Mesothelial cell of epicardium (in vitro differentiated cells): ENCODE measurements around the gene WRNIP1. TPM values are rescaled to one million over a fixed set of nuclear protein-coding genes. Genes with fewer than 3 reads are reported as not detected.

Experiments
- DNase-seq, 2 experiments: peaks; one replicate each; pipeline ENCODE4 v3.0.0; 2021; ENCODE audit warnings: low spot score in 2 of 2; ENCODE audit not compliant: unreplicated experiment in 2 of 2
- H3K27ac Mint-ChIP-seq: 2 replicates; pipeline ENCODE4 v1.8.0; 2021; ENCODE audit warnings: mixed read lengths
- H3K27me3 Mint-ChIP-seq: 2 replicates; pipeline ENCODE4 v1.8.0; 2021; ENCODE audit warnings: low read depth, mixed read lengths
- H3K36me3 Mint-ChIP-seq: 2 replicates; pipeline ENCODE4 v1.8.0; 2021; ENCODE audit warnings: mixed read lengths
- H3K4me1 Mint-ChIP-seq: 2 replicates; pipeline ENCODE4 v1.8.0; 2021; ENCODE audit warnings: mixed read lengths
- H3K4me3 Mint-ChIP-seq: 2 replicates; pipeline ENCODE4 v1.8.0; 2021; ENCODE audit warnings: mild to moderate bottlenecking, moderate library complexity, mixed read lengths
- H3K9me3 Mint-ChIP-seq: 2 replicates; pipeline ENCODE4 v1.8.0; 2021; ENCODE audit warnings: mixed read lengths
- CTCF ChIP-seq: fragments of 200-600 bp; sonication (generic); IDR thresholded peaks from one replicate; pipeline ENCODE4 v1.5.0; 2021; ENCODE audit warnings: antibody characterized with exemption; ENCODE audit not compliant: unreplicated experiment
- total RNA-seq: library from RNA; stranded (reverse); gene quantifications from 3 replicates; pipeline ENCODE4 v1.2.1, GENCODE V29; 2021

Gene WRNIP1
- total RNA-seq, 1 donor from 2014 or later = 41.3 TPM

DNA sequence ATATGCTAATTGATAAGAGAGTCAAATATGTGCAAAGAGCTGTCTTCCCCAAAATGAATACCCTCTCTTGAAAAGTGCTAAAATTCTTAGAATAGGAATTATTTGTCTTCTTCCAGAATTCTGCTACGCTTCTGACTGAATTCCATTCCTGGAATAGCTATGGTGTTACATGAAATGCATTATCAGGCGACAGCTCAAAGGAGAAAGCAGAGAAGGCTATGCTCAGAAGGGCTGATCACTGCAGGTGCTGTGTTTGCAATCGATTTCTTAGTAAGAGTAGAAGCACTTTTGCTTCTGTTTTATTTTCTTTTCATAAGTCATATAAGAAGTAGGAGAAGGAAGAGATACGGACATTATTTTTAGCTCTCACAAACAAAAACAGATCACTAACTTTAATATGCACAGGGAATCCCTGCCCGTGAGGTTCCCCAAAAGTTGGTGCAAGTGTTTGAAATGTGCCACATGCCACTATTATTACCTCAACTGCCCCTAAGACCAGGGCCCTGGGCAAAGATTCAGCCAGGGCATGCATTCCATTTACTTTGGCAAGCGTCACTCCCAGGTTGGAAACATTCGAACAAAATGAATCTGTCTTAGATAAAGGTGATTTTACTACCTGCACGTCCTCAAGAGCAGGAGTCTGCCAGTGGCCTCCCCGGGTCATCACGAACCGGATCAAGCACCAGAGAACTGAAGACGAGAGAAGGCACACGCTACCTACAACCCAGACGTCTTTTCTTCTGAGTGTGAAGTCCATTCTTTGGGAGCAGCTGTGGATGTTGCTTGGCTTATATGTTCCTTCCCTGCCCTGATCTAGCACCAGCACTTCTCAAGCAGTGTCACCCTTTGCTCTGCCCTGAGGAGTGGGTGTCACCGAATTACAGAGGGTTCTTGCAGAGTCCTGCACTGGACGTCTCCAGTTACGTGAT, 21.6 kb upstream of the WRNIP1 start:
- Mint-ChIP-seq H3K4me1 (peaks cover 41% of the 10 kb centered on the region), H3K27ac (peak overlapping the region; percentile 35), H3K36me3 (no peaks in the 10 kb centered on the region), H3K9me3 (no peaks in the 10 kb centered on the region), H3K27me3 (no peaks in the 10 kb centered on the region), H3K4me3 (no peak overlapping the region)
- no peak for TF ChIP-seq CTCF
- DNase-seq = no peak

GRCh38 chr6:2744209-2744771, 20.9 kb upstream of the WRNIP1 start:
- Mint-ChIP-seq H3K27ac (no peak overlapping the region), H3K4me1 (peaks cover 46% of the 10 kb centered on the region)
- no peak for TF ChIP-seq CTCF

DNA sequence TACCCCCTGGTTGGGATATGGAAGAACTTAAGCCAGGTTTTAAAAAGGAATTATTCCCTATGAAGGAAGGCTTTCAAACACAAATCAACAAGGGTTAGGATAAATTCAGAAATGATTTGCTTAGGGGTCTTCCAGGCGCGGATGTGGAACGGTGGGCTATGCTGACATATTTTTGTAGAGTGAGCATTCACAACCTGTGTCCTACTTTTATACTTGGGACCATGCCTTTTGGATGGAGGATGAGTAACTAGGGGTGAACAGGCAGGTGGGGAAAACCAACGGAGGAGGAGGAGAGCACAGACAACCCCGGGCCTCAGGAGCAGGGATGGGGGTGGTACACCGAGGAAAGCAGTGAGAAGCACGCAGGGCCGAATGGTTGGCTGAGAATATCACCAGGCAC, 20.4 kb upstream of the WRNIP1 start:
- Mint-ChIP-seq H3K27ac (no peak overlapping the region), H3K27me3 (no peaks in the 10 kb centered on the region), H3K4me1 (peaks cover 50% of the 10 kb centered on the region)

More at GRCh38 chr6:2744209-2744771, 20.9 kb upstream of the WRNIP1 start:
- no peaks in the 10 kb centered on the region for H3K36me3 Mint-ChIP-seq
- H3K9me3 Mint-ChIP-seq = no peaks in the 10 kb centered on the region
- H3K4me3 Mint-ChIP-seq = no peak overlapping the region
- H3K27me3 Mint-ChIP-seq = no peaks in the 10 kb centered on the region
- no peak for DNase-seq

DNA sequence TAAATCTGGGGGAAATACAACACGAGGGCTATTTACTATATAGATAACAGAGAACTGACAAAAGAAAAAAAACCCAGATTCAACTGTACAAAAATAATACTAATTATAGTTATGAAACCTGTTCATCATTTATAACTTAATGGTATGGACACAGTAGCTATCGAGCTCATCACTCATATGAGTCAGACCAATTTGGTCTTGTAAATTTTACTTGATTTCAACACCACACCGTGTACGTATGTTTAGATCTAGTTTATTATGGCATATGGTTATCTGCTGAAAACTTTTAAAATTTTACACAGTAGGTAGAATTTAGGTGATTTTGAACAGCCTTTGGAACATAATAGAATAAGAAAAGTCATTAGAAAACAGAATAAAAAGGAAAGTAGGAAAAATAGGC, 19.9 kb upstream of the WRNIP1 start:
- no peak for DNase-seq
- no peak for TF ChIP-seq CTCF
- H3K27ac Mint-ChIP-seq = peak overlapping the region; percentile 17
- no peaks in the 10 kb centered on the region for H3K27me3 Mint-ChIP-seq
- no peaks in the 10 kb centered on the region for H3K36me3 Mint-ChIP-seq
- no peaks in the 10 kb centered on the region for H3K9me3 Mint-ChIP-seq
- no peak overlapping the region for H3K4me3 Mint-ChIP-seq
- H3K4me1 Mint-ChIP-seq = peaks cover 55% of the 10 kb centered on the region

More for the DNA sequence above, 20.4 kb upstream of the WRNIP1 start:
- no peak for TF ChIP-seq CTCF
- Mint-ChIP-seq H3K36me3 (no peaks in the 10 kb centered on the region), H3K9me3 (no peaks in the 10 kb centered on the region), H3K4me3 (no peak overlapping the region)
- no peak for DNase-seq

DNA sequence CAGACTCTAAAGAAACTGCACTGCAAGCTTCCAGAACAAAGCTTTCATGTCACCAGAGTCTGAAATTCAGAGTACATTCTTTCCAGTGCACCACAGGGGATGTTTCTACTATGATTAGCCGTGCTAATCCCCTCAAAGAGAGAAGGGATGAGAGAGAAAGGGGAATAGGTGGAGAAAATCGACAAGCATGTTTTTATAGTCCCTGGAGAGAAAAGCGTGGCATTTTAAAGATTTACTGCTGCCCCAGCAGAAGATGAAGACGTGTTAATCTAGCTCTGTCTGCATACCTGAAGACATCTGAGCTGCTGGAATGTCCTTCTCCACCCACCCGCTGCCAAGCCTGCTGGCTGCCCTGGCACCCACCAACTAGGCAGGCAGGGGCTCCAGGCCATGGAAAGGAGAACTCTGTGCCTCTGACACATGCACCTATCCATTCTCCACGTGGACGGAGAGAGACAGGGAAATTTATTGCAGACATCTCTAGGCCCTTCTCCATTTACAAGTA, 18.6 kb upstream of the WRNIP1 start:
- H3K36me3 Mint-ChIP-seq = no peaks in the 10 kb centered on the region
- peaks cover 5% of the 10 kb centered on the region for H3K27me3 Mint-ChIP-seq
- no peak overlapping the region for H3K4me3 Mint-ChIP-seq
- no peak for DNase-seq
- H3K9me3 Mint-ChIP-seq = no peaks in the 10 kb centered on the region
- no peak for TF ChIP-seq CTCF
- no peak overlapping the region for H3K27ac Mint-ChIP-seq
- peaks cover 58% of the 10 kb centered on the region for H3K4me1 Mint-ChIP-seq
